PC-9 (cell line): Measurements from ENCODE around the gene TDP2. TPM values are rescaled to one million over a fixed set of nuclear protein-coding genes. Genes with fewer than 3 reads are reported as not detected.
"Not testable (repeated sequence)": the region's sequence is repeated elsewhere in the genome, so short reads cannot be mapped to it uniquely, and the experiment has no call there.

Source experiments
- BruUV-seq: library from RNA; stranded (reverse); fragments of 400-500 nt; replicated peaks from 2 replicates; lab custom pipeline; 2021; lab: Mats Ljungman, UMichigan
- CTCF ChIA-PET: fragments of 300-600 bp; sonication (Branson Sonifier 250); formaldehyde crosslinking; loops from one replicate; lab custom pipeline; 2022; ENCODE audit warnings: antibody characterized with exemption; lab: Charles Lee
- POLR2A ChIA-PET: fragments of 300-600 bp; sonication (Branson Sonifier 250); formaldehyde crosslinking; loops from one replicate; lab custom pipeline; 2022; ENCODE audit warnings: antibody characterized with exemption; ENCODE audit not compliant: unreplicated experiment; lab: Charles Lee
- DNase-seq, 2 experiments: peaks; one replicate each; pipeline versions ENCODE4 v3.0.0 to v3.0.0-alpha.2; 2015 to 2022; ENCODE audit warnings: mixed read lengths in 1 of 2
- H2AFZ ChIP-seq: fragments of 200-600 bp; sonication (generic); 2 replicates; pipeline ENCODE4 v1.8.1; 2017; ENCODE audit warnings: antibody characterized with exemption
- H3F3A ChIP-seq: fragments of 200-600 bp; sonication (generic); 2 replicates; pipeline ENCODE4 v1.8.1; 2017; ENCODE audit warnings: antibody characterized with exemption, mild to moderate bottlenecking, low read depth; ENCODE audit not compliant: insufficient read depth
- H3K27ac ChIP-seq: fragments of 200-600 bp; sonication (generic); 2 replicates; pipeline ENCODE4 v1.6.1; 2016; ENCODE audit warnings: mixed run types
- H3K27me3 ChIP-seq: fragments of 200-600 bp; sonication (generic); 2 replicates; pipeline ENCODE4 v1.6.1; 2016; ENCODE audit warnings: low read depth, mixed run types; ENCODE audit not compliant: insufficient read depth
- H3K36me3 ChIP-seq: fragments of 200-600 bp; sonication (generic); 2 replicates; pipeline ENCODE4 v1.6.1; 2016; ENCODE audit warnings: low read depth, mixed run types
- H3K4me1 ChIP-seq: fragments of 200-600 bp; sonication (generic); replicated peaks from 2 replicates; pipeline ENCODE4 v1.6.1; 2016; ENCODE audit warnings: mixed run types; ENCODE audit not compliant: insufficient read depth
- H3K4me2 ChIP-seq: fragments of 200-600 bp; sonication (generic); 2 replicates; pipeline ENCODE4 v1.6.1; 2017; ENCODE audit warnings: mixed run types
- H3K4me3 ChIP-seq: fragments of 200-600 bp; sonication (generic); 2 replicates; pipeline ENCODE4 v1.6.1; 2016; ENCODE audit warnings: mixed run types
- H3K79me2 ChIP-seq: fragments of 200-600 bp; sonication (generic); 2 replicates; pipeline ENCODE4 v1.6.1; 2017; ENCODE audit warnings: low read depth, mixed run types
- H3K9me2 ChIP-seq: fragments of 200-600 bp; sonication (generic); 2 replicates; pipeline ENCODE4 v1.8.1; 2017; ENCODE audit warnings: mild to moderate bottlenecking; ENCODE audit not compliant: insufficient read depth
- H3K9me3 ChIP-seq: fragments of 200-600 bp; sonication (generic); 2 replicates; pipeline ENCODE4 v1.8.1; 2016; ENCODE audit warnings: low read depth; ENCODE audit not compliant: insufficient read depth
- H4K20me1 ChIP-seq: fragments of 200-600 bp; sonication (generic); 2 replicates; pipeline ENCODE4 v1.8.1; 2017; ENCODE audit not compliant: insufficient read depth
- EZH2 ChIP-seq: fragments of 200-600 bp; sonication (generic); IDR thresholded peaks from 2 replicates; pipeline ENCODE4 v1.8.0; 2017; ENCODE audit warnings: antibody characterized with exemption, low read depth
- intact Hi-C: fragments of 100-400 bp; cut with micrococcal nuclease; formaldehyde crosslinking; loops from one replicate; pipeline ENCODE4 v1.10.0; 2022; ENCODE audit not compliant: unreplicated experiment
- total RNA-seq: library from RNA; stranded (reverse); gene quantifications from 2 replicates; pipeline ENCODE4 v1.2.3, GENCODE V29; 2021
- TF ChIP-seq, protein P1 (sequence below): fragments of 200-600 bp; sonication (generic); conservative IDR thresholded peaks from 2 replicates; pipeline ENCODE4 v1.6.1; 2017; ENCODE audit warnings: mixed run types, antibody characterized with exemption, mild to moderate bottlenecking, moderate library complexity

The TDP2 gene
- total RNA-seq, 1 experiment from 2014 or later = 95.8 TPM

DNA sequence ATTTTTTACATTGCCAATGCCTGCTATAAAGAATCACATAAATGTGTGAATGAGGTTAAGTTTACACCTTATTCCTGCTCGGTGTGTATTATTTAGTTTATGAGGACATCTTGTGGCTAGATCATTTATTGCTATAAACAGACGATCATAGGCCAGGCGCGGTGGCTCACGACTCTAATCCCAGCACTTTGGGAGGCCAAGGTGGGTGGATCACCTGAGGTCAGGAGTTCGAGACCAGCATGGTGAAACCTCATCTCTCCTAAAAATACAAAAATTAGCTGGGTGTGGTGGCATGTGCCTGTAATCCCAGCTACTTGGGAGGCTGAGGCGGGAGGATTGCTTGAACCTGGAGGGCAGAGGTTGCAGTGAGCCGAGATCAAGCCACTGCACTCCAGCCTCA, 28.9 kb upstream of the TDP2 start:
- H3K79me2 ChIP-seq, H3K9me2 ChIP-seq, H3K4me2 ChIP-seq, H3K4me3 ChIP-seq, H3K27me3 ChIP-seq, H2AFZ ChIP-seq, H3K36me3 ChIP-seq, H3K9me3 ChIP-seq, POLR2A ChIA-PET, H3K4me1 ChIP-seq, H3K27ac ChIP-seq, BruUV-seq, H4K20me1 ChIP-seq: not testable (repeated sequence)
- H3F3A ChIP-seq = peaks cover 23% of the 10 kb centered on the region
- intact Hi-C loops = loop anchor here (1.0 to 2.0 kb wide), 4 partner anchors 71 to 265 kb away; no protein-coding TSS in a partner anchor
- CTCF ChIA-PET = interaction anchor here (0.6 kb wide), 1 partner anchor 172 kb away, joined by 11 read pairs; no protein-coding TSS in a partner anchor
- peak; percentile 26 to 54 for DNase-seq
- TF ChIP-seq, protein P1, sequence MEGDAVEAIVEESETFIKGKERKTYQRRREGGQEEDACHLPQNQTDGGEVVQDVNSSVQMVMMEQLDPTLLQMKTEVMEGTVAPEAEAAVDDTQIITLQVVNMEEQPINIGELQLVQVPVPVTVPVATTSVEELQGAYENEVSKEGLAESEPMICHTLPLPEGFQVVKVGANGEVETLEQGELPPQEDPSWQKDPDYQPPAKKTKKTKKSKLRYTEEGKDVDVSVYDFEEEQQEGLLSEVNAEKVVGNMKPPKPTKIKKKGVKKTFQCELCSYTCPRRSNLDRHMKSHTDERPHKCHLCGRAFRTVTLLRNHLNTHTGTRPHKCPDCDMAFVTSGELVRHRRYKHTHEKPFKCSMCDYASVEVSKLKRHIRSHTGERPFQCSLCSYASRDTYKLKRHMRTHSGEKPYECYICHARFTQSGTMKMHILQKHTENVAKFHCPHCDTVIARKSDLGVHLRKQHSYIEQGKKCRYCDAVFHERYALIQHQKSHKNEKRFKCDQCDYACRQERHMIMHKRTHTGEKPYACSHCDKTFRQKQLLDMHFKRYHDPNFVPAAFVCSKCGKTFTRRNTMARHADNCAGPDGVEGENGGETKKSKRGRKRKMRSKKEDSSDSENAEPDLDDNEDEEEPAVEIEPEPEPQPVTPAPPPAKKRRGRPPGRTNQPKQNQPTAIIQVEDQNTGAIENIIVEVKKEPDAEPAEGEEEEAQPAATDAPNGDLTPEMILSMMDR = peak; percentile 80

DNA sequence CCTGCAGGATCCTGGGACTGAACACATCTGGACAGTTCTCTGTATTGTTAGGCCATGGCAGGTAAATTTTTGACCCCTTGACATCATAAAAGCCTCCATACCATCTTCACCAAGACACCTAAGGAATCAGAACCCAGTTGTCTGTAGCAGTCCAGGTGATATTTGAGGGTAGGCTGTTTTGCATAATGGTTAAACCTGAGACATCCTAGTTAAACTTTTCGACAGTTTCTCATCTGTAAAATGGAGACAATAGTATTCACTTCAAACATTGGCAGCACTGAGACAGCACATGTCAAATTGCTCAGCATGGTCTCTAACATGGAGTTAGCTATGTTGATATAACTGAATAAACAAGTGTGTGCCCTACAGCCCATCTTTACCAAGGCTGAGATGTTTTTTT, 27.5 kb upstream of the TDP2 start:
- Histone ChIP-seq H3K27me3 (no peaks in the 10 kb centered on the region), H3K9me2 (no peaks in the 10 kb centered on the region), H4K20me1 (no peaks in the 10 kb centered on the region), H3K9me3 (no peaks in the 10 kb centered on the region), H3F3A (peaks cover 10% of the 10 kb centered on the region; the same call in 1 of the 2 replicates), H3K79me2 (no peaks in the 10 kb centered on the region), H3K36me3 (no peaks in the 10 kb centered on the region), H3K4me1 (no peaks in the 10 kb centered on the region), H3K4me3 (no peak overlapping the region), H2AFZ (no peak overlapping the region), H3K4me2 (no peak overlapping the region), H3K27ac (no peak overlapping the region)
- intact Hi-C loops = loop anchor here (2.0 kb wide), 1 partner anchor 263 kb away; no protein-coding TSS in a partner anchor
- DNase-seq = no peak
- BruUV-seq = no TSS peak
- ChIA-PET CTCF (no interaction called here), POLR2A (no interaction called here)
- TF ChIP-seq, protein P1 = no peak
- no peak for TF ChIP-seq EZH2

DNA sequence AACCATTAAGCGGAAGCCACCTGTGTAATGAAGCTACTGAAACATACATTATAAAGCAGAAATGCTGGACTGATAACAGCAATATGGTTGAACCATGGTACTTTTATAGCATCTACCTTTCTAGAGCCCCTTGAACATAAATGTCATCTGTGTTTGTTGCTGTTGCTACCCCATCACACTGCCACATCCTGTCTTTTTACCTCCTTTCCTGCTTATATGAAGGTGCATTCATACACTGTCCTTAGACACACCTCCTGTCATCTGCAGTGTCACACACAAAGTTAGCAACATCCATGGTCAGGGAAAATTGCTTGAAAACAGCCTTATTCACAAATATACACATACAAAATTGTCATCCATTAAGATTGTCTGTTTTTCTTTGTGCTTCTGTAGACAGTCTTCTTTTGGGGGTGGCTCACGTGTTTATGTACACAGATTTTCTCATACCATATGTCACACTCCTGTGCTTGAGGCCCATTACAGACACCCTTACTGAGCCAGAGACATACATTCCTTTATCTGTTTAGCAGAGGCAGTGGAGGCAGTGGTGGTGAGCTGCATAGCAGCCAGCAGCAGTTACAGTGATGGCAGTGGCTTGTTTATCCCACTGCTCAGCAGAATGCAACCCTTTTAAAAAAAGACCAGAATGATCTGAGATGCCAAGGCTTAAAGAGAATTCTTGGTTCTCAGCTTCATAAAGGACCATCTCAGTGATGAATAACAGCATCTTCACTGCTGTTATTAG, 26.3 kb upstream of the TDP2 start:
- intact Hi-C loops = no loop called here
- H3K4me3 ChIP-seq = no peak overlapping the region
- no peaks in the 10 kb centered on the region for H3K4me1 ChIP-seq
- H3K79me2 ChIP-seq = no peaks in the 10 kb centered on the region
- no peak for DNase-seq
- H3K9me2 ChIP-seq = no peaks in the 10 kb centered on the region
- H3K36me3 ChIP-seq = no peaks in the 10 kb centered on the region
- no peak overlapping the region for H3K4me2 ChIP-seq
- TF ChIP-seq, protein P1 = no peak
- H3K9me3 ChIP-seq = no peaks in the 10 kb centered on the region
- POLR2A ChIA-PET = no interaction called here
- no peak overlapping the region for H3K27ac ChIP-seq
- H2AFZ ChIP-seq = no peak overlapping the region
- H3K27me3 ChIP-seq = no peaks in the 10 kb centered on the region
- peaks cover 9% of the 10 kb centered on the region; the same call in 1 of the 2 replicates for H3F3A ChIP-seq
- BruUV-seq = no TSS peak
- CTCF ChIA-PET = interaction anchor here (0.6 kb wide), 1 partner anchor 415 kb away, joined by 3 read pairs; no protein-coding TSS in a partner anchor
- H4K20me1 ChIP-seq = no peaks in the 10 kb centered on the region
